ENCODE data around the gene RAPGEF1.
A peak's percentile ranks its signal among the peaks of the same experiment; 100 is the strongest.
"Not testable (repeated sequence)": the region's sequence is repeated elsewhere in the genome, so short reads cannot be mapped to it uniquely, and the experiment has no call there.

Gene RAPGEF1

DNA sequence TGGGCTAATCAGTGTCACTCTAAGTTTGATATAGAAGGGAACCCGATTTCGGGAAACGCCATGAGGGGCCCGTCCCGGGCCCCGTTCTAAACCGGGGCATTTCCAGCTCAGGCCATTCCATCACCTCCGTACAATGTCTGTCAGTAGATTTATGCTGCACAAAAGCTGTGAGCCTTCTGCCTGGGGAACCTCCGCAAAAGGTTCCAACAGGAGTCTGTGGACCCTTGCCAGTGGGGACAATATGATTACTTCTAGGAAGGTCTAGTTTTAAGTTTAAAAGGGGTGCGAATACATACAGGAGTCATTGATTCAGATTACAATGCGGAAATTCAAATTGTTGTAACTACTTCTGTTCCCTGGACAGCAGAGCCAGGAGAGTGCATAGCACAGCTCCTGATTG is 57.6 kb downstream of the RAPGEF1 start:
- ChIA-PET POLR2A (no interaction called here), CTCF (interaction anchor here (0.8 to 1.9 kb wide), 4 partner anchors 14 to 58 kb away, joined by 3 to 7 read pairs (median 4); no protein-coding TSS in a partner anchor)
- no peak for TF ChIP-seq ZNF121 (tag by site-specific recombination; IDR thresholded peaks at IDR 0.05)
- no peak for TF ChIP-seq ZNF426 (tag by site-specific recombination; IDR thresholded peaks at IDR 0.05)
- TF ChIP-seq, protein P1, sequence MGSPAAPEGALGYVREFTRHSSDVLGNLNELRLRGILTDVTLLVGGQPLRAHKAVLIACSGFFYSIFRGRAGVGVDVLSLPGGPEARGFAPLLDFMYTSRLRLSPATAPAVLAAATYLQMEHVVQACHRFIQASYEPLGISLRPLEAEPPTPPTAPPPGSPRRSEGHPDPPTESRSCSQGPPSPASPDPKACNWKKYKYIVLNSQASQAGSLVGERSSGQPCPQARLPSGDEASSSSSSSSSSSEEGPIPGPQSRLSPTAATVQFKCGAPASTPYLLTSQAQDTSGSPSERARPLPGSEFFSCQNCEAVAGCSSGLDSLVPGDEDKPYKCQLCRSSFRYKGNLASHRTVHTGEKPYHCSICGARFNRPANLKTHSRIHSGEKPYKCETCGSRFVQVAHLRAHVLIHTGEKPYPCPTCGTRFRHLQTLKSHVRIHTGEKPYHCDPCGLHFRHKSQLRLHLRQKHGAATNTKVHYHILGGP (tag by site-specific recombination; IDR thresholded peaks at IDR 0.05): no peak
- no peak for TF ChIP-seq ZSCAN30 (tag by site-specific recombination; IDR thresholded peaks at IDR 0.05)
- TF ChIP-seq ZNF114 (tag by site-specific recombination; IDR thresholded peaks at IDR 0.05): no peak
- no peak for TF ChIP-seq IKZF3 (tag by site-specific recombination; IDR thresholded peaks at IDR 0.05)
- no peak for TF ChIP-seq ZNF138 (tag by site-specific recombination; IDR thresholded peaks at IDR 0.05; ENCODE audit: borderline replicate concordance)
- TF ChIP-seq, protein P2, sequence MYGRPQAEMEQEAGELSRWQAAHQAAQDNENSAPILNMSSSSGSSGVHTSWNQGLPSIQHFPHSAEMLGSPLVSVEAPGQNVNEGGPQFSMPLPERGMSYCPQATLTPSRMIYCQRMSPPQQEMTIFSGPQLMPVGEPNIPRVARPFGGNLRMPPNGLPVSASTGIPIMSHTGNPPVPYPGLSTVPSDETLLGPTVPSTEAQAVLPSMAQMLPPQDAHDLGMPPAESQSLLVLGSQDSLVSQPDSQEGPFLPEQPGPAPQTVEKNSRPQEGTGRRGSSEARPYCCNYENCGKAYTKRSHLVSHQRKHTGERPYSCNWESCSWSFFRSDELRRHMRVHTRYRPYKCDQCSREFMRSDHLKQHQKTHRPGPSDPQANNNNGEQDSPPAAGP (tag by site-specific recombination; IDR thresholded peaks at IDR 0.05): no peak
- TF ChIP-seq ZNF140 (tag by site-specific recombination; IDR thresholded peaks at IDR 0.05): no peak
- TF ChIP-seq ZNF660 (tag by site-specific recombination; IDR thresholded peaks at IDR 0.05): no peak
- no peak for TF ChIP-seq BCL11B (tag by site-specific recombination; IDR thresholded peaks at IDR 0.05; ENCODE audit: low read depth)
- TF ChIP-seq ZBTB20 (tag by site-specific recombination; IDR thresholded peaks at IDR 0.05): no peak
- TF ChIP-seq ZNF549 (tag by site-specific recombination; IDR thresholded peaks at IDR 0.05): no peak
- Histone ChIP-seq H3K36me3 (ENCODE audit: control insufficient read depth in 2 of 2, insufficient read depth in 1 of 2, low read length in 2 of 2) (no peaks in the 10 kb centered on the region), H3K4me1 (ENCODE audit: control insufficient read depth, insufficient read depth, low read length) (peaks cover 17% of the 10 kb centered on the region), H3K27ac (ENCODE audit: extremely low read depth, low read depth, low read length) (no peak overlapping the region), H3K9me3 (ENCODE audit: control insufficient read depth, insufficient read depth, low read depth, low read length) (no peaks in the 10 kb centered on the region), H3K4me3 (ENCODE audit: low read depth, low read length) (no peak overlapping the region)

DNA sequence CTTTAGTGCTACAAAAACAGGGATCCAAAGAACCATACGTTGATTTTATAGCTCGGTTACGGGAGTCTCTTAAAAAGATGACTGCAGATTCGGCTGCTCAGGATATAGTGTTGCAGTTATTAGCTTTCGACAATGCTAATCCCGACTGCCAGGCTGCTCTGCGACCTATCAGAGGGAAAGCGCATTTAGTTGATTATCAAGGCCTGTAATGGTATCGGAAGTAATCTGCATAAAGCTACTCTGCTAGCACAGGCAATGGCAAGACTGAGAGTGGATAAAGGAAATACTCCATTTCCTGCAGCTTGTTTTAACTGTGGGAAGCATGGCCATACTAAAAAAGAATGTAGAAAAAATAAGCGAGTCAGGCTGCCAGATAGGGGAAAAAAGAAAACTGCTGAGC is 58.0 kb downstream of the RAPGEF1 start:
- H3K36me3 ChIP-seq (ENCODE audit: control insufficient read depth in 2 of 2, insufficient read depth in 1 of 2, low read length in 2 of 2); H3K27ac ChIP-seq (ENCODE audit: extremely low read depth, low read depth, low read length); H3K4me3 ChIP-seq (ENCODE audit: low read depth, low read length); H3K9me3 ChIP-seq (ENCODE audit: control insufficient read depth, insufficient read depth, low read depth, low read length); POLR2A ChIA-PET: not testable (repeated sequence)
- CTCF ChIA-PET: interaction anchor here (0.8 to 1.9 kb wide), 5 partner anchors 15 to 59 kb away, joined by 3 to 7 read pairs (median 4); no protein-coding TSS in a partner anchor
- peaks cover 22% of the 10 kb centered on the region for H3K4me1 ChIP-seq (ENCODE audit: control insufficient read depth, insufficient read depth, low read length)

DNA sequence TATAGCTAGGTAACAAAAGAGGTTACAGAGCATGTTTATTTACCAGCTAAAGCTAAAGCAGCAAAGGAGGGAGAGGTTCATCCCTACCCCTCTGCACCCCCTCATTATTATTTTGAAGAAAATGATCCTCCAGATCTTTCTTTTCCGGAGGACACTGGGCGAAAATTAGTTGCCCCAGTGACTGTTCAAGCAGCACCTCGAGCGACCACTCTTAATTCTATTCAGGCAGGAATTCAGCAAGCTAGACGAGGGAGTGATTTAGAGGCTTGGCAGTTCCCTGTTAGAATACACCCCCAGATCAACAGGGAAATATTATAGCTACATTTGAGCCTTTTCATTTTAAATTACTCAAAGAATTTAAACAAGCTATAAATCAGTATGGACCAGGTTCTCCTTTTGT is 58.8 kb downstream of the RAPGEF1 start:
- H3K27ac ChIP-seq (ENCODE audit: extremely low read depth, low read depth, low read length); H3K9me3 ChIP-seq (ENCODE audit: control insufficient read depth, insufficient read depth, low read depth, low read length); H3K36me3 ChIP-seq (ENCODE audit: control insufficient read depth in 2 of 2, insufficient read depth in 1 of 2, low read length in 2 of 2); POLR2A ChIA-PET; H3K4me3 ChIP-seq (ENCODE audit: low read depth, low read length): not testable (repeated sequence)
- CTCF ChIA-PET: interaction anchor here (0.6 to 1.9 kb wide), 6 partner anchors 17 to 673 kb away, joined by 3 to 7 read pairs (median 4); no protein-coding TSS in a partner anchor
- peaks cover 29% of the 10 kb centered on the region for H3K4me1 ChIP-seq (ENCODE audit: control insufficient read depth, insufficient read depth, low read length)

DNA sequence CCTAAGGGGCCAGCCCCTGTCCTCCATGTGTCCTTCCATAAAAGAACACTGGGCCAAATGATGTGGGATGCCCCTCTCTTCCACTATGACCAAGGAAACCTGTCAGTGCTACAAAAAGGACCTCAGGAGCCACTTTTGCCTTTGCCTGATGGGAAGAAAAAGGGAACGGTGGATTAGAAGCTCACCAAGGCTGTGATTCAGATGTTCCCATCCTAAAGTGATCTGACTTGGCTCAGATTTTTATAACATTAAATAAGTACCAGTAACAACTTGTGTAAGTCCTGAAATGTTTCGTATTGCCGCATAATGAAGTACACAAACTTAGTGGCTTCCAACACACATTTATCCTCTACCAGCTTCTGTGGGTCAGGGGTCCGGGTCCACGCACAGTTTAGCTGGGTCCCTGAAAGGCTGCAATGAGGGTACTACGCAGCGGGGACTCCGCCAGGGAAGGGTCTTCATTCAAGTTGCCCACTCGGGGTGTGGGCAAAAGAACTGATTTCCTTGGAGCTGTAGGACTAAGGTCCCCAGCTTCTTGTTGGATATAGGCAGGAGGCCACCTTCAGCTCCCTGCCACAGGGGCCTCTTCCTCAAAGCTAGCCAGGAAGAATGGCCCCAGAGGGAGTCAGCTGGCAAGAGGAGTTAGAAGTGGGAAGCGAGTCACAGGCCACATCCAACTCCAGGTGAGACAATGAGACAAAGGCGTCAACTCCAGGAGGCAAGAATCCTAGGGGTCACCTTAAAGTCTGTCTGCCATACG is 60.4 kb downstream of the RAPGEF1 start:
- H3K4me1 ChIP-seq (ENCODE audit: control insufficient read depth, insufficient read depth, low read length): peaks cover 29% of the 10 kb centered on the region
- CTCF ChIA-PET: interaction anchor here (0.6 to 3.3 kb wide), 7 partner anchors 11 to 90 kb away, joined by 3 to 22 read pairs (median 4); partner anchors contain the start of gene RAPGEF1
- H3K27ac ChIP-seq (ENCODE audit: extremely low read depth, low read depth, low read length): peak overlapping the region; percentile 27; the same call in 1 of the 2 replicates
- H3K9me3 ChIP-seq (ENCODE audit: control insufficient read depth, insufficient read depth, low read depth, low read length): no peaks in the 10 kb centered on the region
- TF ChIP-seq ZNF341 (tag by site-specific recombination; IDR thresholded peaks at IDR 0.05; ENCODE audit: low read depth) (no peak), ZNF560 (tag by site-specific recombination; IDR thresholded peaks at IDR 0.05; ENCODE audit: borderline replicate concordance) (no peak), GLIS1 (tag by site-specific recombination; IDR thresholded peaks at IDR 0.05) (0 out of 2 replicates have a peak, but pooled peaks have one; percentile 13)
- TF ChIP-seq, protein P3, sequence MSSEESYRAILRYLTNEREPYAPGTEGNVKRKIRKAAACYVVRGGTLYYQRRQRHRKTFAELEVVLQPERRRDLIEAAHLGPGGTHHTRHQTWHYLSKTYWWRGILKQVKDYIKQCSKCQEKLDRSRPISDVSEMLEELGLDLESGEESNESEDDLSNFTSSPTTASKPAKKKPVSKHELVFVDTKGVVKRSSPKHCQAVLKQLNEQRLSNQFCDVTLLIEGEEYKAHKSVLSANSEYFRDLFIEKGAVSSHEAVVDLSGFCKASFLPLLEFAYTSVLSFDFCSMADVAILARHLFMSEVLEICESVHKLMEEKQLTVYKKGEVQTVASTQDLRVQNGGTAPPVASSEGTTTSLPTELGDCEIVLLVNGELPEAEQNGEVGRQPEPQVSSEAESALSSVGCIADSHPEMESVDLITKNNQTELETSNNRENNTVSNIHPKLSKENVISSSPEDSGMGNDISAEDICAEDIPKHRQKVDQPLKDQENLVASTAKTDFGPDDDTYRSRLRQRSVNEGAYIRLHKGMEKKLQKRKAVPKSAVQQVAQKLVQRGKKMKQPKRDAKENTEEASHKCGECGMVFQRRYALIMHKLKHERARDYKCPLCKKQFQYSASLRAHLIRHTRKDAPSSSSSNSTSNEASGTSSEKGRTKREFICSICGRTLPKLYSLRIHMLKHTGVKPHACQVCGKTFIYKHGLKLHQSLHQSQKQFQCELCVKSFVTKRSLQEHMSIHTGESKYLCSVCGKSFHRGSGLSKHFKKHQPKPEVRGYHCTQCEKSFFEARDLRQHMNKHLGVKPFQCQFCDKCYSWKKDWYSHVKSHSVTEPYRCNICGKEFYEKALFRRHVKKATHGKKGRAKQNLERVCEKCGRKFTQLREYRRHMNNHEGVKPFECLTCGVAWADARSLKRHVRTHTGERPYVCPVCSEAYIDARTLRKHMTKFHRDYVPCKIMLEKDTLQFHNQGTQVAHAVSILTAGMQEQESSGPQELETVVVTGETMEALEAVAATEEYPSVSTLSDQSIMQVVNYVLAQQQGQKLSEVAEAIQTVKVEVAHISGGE (tag by site-specific recombination; conservative IDR thresholded peaks at IDR 0.05; ENCODE audit: low read depth): no peak
- H3K4me3 ChIP-seq (ENCODE audit: low read depth, low read length): no peak overlapping the region
- H3K36me3 ChIP-seq (ENCODE audit: control insufficient read depth in 2 of 2, insufficient read depth in 1 of 2, low read length in 2 of 2): no peaks in the 10 kb centered on the region
- POLR2A ChIA-PET: interaction anchor here (0.6 to 1.6 kb wide), 2 partner anchors 53 to 60 kb away, joined by 3 to 14 read pairs; no protein-coding TSS in a partner anchor
